HG03378 (cell line): ENCODE results near the gene TMEM256.

Source experiments
- ATAC-seq: cut with Tn5 transposase; IDR thresholded peaks from one replicate; pipeline ENCODE4 v1.9.1; 2021; ENCODE audit warnings: mild to moderate bottlenecking, moderate library complexity; ENCODE audit not compliant: unreplicated experiment

Gene TMEM256

DNA sequence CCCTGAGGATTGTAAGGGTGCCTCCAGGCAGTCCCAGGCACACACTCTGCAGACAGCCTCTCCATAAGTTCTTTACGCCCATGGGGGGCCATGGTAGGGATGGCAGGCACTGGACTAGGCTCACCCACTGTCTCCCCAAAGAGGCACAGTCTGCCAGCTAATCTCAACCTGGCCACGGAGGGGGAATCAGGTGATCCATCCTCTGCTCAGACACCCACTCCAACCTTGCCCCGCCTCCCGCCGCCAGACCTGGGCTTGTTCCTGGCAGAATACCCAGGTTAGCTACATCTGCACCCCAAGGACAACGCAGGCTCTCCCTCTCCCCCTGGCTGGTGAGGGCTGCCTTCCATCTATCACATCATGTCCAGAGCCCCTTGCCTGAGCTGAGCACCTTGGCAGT, 5.0 kb upstream of the TMEM256 start:
- ATAC-seq, result no peak

DNA sequence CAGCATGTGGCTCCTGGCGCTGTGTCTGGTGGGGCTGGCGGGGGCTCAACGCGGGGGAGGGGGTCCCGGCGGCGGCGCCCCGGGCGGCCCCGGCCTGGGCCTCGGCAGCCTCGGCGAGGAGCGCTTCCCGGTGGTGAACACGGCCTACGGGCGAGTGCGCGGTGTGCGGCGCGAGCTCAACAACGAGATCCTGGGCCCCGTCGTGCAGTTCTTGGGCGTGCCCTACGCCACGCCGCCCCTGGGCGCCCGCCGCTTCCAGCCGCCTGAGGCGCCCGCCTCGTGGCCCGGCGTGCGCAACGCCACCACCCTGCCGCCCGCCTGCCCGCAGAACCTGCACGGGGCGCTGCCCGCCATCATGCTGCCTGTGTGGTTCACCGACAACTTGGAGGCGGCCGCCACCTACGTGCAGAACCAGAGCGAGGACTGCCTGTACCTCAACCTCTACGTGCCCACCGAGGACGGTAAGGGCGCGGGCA, 4.4 kb upstream of the TMEM256 start:
- ATAC-seq, result no peak

DNA sequence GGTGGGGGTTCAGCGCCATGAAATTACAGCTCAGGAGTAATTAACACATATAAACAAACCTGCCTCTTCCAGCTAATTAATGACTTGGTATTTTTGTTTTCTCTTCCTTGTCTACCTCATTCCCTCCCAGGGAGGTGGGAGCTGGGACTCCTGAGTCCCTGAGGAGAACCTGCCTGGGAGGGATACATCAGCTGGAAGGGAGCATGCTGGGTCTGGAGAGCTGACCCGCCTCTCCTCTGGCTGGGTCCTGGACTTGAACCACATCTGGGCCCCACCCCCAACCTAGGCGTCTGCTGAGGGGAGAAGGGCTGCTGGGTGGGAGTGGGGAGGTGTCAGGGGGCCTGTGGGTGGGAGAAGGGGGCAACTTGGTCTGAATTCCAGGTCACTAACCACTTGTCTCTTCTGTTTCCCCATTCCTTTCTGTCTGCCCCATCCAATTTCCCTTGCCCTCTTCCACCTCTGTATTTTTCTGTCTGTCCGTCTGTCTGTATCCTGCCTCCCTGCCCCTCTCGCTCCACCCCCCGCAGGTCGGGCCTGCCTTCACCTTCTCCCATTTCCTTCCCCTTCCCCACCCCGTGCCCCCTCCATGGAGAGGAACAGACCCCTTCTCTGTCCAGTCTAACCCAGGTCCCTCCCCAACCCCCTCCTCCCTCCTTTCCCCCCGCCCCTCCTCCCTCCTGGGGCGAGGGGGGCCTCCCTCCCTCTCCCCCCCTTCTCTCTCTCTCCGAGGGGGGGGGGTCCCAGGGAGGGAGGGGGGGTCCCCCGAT, 3.8 kb upstream of the TMEM256 start, which contains the start of gene NLGN2:
Gene NLGN2, plus strand, starts transcription at position 361 of the 767 bp plus-strand sequence. CDS start 411 bp downstream, outside the sequence.
- ATAC-seq, result no peak

DNA sequence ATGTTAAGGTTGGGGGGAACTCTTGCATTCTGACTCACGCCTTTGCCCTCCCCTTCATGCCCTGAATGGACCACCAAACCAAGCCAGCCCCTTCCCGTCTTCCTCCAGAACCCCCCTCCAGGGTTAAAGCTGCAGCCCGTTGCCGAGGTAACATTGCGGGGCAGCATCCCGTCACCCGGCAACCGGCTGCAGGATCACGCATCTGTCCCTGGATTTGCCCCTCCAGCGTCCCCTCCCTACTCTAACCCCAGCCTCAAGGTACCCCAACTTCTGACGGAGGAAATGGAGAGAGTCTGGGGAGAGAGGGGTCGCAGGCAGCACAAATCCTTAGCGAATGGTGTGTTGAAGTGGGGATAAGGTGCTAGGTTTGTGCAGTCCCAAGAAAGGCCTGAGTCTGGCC, 3.2 kb upstream of the TMEM256 start:
- ATAC-seq, result no peak

- ATAC-seq, result no peak
Measured at GRCh38 chr17:7406235-7406825, 2.4 kb upstream of the TMEM256 start.

- ATAC-seq, result no peak
Measured at GRCh38 chr17:7405350-7406234, 1.7 kb upstream of the TMEM256 start.

- ATAC-seq, result no peak
Measured at GRCh38 chr17:7404737-7405349, 946 bp upstream of the TMEM256 start.

DNA sequence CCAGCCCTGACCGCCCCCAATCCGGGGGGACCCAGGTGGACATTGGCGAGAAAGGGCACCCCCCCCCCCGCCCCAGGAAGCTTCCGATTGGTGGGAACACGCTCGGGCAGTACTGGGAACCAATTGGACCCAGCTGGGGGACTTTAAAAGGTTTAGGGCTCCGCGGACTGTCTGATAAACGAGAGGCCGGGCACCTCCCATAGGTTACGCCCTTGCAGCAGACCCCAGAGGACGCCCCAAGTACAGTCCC, 245 bp downstream of the TMEM256 start:
- no peak for ATAC-seq

DNA sequence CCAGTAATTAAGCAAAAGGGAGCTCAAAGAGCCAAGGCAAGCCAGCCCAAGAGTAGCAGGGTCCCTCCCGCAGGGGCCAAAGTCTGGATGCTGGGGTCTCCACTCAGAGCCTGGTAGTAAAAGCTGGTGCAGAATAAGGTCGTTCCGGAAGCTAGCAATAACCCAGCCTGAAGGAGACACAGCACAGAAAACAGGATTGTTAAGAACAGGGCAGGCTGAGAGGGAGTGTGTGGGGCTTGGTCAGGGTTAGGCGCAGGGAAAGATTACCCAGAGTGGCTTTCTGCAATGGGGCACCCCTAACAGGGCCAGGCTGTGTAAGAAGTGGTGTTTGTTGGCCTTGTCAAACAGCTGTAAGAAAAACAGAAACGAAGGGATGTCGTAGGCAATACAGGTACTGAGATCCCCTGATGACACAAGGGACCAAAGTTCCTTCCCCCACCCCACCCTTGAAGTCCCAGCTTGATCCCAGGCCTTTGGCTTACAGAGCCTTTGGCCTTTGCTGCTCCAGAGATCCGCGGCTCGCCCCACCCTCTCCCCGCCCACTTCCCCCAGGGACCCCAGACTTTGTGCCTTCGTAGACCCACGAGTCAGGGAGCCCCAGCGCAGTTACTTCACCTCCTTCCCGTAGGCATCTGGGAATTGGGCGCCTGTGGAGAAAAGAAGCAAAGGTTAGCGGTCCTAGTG, 712 bp downstream of the TMEM256 start:
- no peak for ATAC-seq

- ATAC-seq, result no peak
Measured at GRCh38 chr17:7398612-7399011, 5.3 kb downstream of the TMEM256 start.

DNA sequence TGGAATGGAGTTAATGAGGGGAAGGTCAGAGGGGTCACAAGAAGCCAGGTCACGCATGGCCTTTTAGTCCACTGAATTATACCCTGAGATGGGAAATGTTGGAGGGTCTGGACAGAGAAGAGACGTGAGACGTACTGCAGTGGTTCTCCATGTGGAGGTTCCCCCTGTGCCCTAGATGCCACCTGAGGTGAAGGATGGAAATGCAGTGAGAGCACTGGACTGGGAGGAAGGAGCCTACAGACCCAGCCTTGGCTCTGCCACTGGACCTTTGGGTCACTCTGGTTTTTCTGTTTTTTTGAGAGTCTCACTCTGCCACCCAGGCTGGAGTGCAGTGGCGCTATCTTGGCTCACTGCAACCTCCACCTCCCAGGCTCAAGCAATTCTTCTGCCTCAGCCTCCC, 7.8 kb downstream of the TMEM256 start:
- no peak for ATAC-seq

DNA sequence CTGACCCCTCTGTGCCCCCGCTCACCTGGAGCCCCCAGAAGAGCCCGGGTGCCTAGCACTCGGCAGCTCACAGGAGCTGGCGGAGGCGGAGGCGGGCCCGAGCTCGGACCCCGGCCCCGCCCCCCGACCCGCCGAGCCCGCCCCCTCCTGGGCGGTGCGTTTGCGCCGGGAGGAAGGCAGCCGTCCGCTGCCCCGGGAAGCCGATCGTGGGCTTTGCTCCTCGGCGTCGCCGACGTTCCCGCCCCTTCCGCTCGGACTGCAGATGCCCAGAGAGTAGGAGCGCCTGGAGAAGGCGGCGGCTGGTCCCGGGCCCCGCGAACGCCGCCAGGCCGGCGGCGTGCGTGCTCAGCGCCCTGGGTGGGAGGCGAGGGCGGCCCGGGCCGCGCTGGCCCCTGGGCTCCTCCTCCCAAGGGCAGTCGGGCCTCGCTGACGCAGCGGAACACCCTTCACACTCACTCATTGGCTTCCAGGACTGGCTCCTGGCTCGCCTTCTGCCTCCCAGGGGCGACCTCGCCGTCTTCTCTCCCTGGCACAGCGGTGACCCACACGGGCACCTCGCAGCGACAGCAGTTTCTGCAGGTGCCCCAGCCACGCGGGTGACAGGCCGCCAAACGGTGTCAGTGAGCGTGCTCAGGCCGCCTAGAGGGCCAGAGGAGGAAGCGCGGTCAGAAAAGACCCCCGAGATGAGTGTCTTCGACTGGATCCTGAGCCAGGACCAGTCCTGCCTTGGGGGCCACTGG, 9.3 kb downstream of the TMEM256 start, which contains the start of gene PLSCR3:
Gene PLSCR3, minus strand, starts transcription at position 74 of the 740 bp plus-strand sequence. CDS start 415 bp downstream, outside the sequence.
- ATAC-seq, result peak; percentile 52

DNA sequence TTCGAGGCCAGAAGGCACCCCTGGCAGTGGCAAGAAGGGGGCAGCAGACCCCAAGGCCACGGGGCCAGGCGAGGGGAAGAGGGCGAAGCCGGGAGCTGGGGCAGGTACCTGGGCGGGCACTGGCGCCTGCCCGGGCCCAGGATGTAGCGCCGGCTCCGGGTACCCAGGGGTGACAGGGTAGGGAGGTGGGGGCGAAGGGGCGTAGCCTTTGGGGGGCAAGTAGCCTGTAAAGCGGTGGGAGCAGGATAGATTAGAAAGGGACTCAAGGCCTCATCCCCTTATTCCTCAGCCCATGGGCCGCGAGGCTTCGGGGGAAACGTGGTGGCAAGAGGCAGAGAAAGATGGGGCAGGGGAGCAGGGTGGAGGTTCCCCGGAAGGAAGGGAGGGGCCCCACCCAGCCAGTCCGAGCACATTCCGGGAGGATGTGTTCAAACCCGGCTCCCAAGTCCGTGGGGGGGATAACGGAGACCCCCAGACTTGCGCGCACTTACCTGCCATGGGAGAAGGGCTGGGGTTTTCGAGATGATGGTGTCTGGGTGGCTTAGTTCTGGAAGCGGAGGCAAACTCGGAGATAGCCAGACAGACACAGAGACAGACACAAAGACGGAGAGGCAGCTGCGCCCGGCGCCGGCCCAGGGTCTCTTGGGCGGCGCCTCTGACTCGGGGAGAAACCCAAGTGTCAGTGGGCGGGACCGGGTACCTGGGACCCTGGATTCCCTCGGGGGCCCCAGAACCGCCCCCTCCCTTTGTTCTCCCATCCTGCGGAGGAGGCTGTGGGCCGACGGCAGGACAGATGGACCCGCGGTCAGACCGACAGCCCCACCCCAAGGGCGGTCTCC, 10.1 kb downstream of the TMEM256 start:
- ATAC-seq, result peak; percentile 21

DNA sequence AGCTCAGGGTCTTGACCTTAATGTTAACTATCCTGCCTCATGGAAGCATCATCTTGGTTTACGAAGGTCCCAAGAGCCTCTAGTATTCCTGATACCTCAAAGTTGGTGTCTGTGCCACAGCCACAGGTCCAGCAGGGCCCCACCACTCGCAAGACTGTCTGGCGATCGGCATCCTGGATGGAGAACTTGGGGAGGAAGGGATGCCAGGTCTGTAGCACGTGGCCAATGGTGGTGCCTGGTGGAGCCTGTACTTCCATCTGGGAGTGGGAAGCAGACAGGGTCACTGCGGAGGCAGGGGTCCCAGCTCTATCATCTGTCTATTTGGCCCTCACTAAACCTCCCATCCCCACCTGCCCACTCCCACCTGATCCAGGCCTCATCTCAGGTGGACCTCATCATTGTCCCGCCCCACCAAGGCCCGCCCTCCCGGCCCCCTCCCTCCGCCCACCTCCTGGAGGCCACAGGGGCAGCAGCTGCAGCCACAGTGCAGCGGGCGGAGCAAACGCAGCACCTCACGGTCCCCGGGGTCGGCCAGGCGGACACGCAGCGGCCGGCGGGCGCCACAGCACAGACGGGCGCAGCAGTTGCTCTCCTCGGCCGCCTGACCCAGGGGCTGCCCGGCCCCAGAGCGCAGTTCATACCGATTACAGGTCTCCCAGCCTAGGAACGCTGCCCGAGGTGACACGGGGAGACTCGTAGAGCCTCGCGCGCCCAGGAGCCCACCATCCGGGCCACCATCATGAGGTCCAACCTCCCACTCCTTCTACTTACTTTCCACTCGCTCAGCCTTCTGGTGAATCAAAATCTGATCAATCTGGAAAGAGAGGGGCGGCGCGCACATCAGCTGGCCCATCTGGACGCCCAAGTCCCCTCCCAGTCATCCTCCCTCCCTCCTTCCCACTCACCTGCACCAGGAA, 10.9 kb downstream of the TMEM256 start:
- ATAC-seq, result no peak

DNA sequence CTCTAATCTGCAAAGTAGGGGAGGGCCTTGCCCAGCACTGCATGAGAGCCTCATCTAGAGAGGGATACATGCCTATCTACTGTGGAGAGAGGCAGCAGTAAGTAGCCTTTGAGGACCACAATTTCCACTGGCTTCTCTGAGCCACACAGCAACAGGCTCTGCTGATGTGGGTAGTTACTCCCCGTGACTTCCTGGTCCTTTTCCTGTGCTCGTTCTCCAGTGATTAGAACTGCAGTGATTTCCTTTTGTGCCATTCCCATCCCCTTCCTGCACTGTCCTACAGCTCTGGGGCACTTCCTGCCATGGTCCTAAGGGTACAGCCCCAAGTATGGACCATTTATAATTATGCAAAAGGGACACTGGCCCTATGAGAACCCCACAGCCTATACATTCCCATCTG, 12.6 kb downstream of the TMEM256 start:
- no peak for ATAC-seq

GRCh38 chr17:7389924-7390910, 13.7 kb downstream of the TMEM256 start:
- no peak for ATAC-seq

GRCh38 chr17:7388856-7389255, 15.0 kb downstream of the TMEM256 start:
- ATAC-seq, result no peak
